GM06990 (cell line): ENCODE results near the gene CHPF2.

ENCODE experiments used
- DNase-seq: peaks from one replicate; pipeline ENCODE4 v3.0.0-alpha.2; 2011; ENCODE audit not compliant: insufficient read length; ENCODE audit errors: extremely low read depth
- H3K27me3 ChIP-seq: replicated peaks from 2 replicates; pipeline ENCODE4 v1.6.0; 2011; ENCODE audit warnings: low read length; ENCODE audit not compliant: control insufficient read depth, insufficient read depth
- H3K36me3 ChIP-seq: 2 replicates; pipeline ENCODE4 v1.5.1; 2011; ENCODE audit warnings: low read length; ENCODE audit not compliant: control insufficient read depth, insufficient read depth
- H3K4me3 ChIP-seq: replicated peaks from 2 replicates; pipeline ENCODE4 v1.5.1; 2011; ENCODE audit warnings: low read depth, mild to moderate bottlenecking, control low read depth, low read length
- TF ChIP-seq, protein P1 (sequence below): IDR thresholded peaks from 2 replicates; pipeline ENCODE4 v1.5.1; 2011; ENCODE audit warnings: low read length, control low read depth, mild to moderate bottlenecking, inconsistent platforms; ENCODE audit not compliant: insufficient read depth, poor library complexity, severe bottlenecking

CHPF2 gene

DNA sequence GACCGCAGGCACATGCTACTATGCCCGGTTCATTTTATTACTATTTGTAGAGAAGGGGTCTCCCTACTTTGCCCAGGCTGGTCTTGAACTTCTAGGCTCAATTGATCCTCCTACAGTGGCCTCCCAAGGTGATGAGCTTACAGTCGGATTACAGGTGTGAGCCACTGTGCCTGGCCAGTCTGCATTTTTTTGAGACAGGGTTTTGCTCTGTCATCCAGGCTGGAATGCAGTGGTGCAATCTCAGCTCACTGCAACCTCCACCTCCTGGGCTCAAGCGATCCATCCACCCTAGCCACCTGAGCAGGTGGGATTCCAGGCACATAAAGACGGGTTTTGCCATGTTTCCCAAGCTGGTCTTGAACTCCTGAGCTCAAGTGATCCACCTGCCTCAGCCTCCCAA is 19.7 kb upstream of the CHPF2 start:
- Histone ChIP-seq H3K4me3 (no peak overlapping the region), H3K36me3 (peaks cover 21% of the 10 kb centered on the region), H3K27me3 (no peaks in the 10 kb centered on the region)
- TF ChIP-seq, protein P1, sequence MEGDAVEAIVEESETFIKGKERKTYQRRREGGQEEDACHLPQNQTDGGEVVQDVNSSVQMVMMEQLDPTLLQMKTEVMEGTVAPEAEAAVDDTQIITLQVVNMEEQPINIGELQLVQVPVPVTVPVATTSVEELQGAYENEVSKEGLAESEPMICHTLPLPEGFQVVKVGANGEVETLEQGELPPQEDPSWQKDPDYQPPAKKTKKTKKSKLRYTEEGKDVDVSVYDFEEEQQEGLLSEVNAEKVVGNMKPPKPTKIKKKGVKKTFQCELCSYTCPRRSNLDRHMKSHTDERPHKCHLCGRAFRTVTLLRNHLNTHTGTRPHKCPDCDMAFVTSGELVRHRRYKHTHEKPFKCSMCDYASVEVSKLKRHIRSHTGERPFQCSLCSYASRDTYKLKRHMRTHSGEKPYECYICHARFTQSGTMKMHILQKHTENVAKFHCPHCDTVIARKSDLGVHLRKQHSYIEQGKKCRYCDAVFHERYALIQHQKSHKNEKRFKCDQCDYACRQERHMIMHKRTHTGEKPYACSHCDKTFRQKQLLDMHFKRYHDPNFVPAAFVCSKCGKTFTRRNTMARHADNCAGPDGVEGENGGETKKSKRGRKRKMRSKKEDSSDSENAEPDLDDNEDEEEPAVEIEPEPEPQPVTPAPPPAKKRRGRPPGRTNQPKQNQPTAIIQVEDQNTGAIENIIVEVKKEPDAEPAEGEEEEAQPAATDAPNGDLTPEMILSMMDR, result no peak
- no peak for DNase-seq

GRCh38 chr7:151213826-151214225 is 18.5 kb upstream of the CHPF2 start:
- Histone ChIP-seq H3K4me3 (no peak overlapping the region), H3K27me3 (no peaks in the 10 kb centered on the region), H3K36me3 (peaks cover 31% of the 10 kb centered on the region)
- TF ChIP-seq, protein P1, result no peak
- DNase-seq, result no peak

DNA sequence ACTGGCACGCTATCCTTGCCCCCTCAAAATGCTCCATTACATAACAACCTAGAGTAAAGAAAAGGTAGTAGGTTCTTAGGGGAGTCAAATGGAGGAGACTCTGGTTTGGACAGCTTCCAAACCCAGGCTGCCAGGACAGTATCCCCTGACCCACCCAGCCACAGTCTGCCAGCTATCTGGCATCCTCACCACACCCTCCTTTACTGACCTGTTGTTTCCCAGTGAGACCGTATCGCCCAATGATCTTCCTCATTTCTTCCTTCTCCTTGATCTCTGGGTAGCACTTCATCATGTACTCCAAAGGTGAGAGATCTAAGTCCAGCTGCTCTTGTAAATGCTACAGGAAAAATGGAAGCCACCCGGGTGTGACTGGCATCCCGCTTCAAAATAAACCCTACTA is 16.9 kb upstream of the CHPF2 start:
- TF ChIP-seq, protein P1, result no peak
- H3K36me3 ChIP-seq, result peaks cover 37% of the 10 kb centered on the region
- no peaks in the 10 kb centered on the region for H3K27me3 ChIP-seq
- DNase-seq, result no peak
- no peak overlapping the region for H3K4me3 ChIP-seq

- H3K27me3 ChIP-seq, result no peaks in the 10 kb centered on the region
- H3K4me3 ChIP-seq, result no peak overlapping the region
- H3K36me3 ChIP-seq, result peaks cover 43% of the 10 kb centered on the region
- no peak for DNase-seq
- TF ChIP-seq, protein P1, result no peak
These were observed 14.1 kb upstream of the CHPF2 start for GRCh38 chr7:151218170-151218569.

GRCh38 chr7:151223728-151224127 is 8.6 kb upstream of the CHPF2 start:
- no peak for DNase-seq
- no peaks in the 10 kb centered on the region for H3K27me3 ChIP-seq
- peaks cover 21% of the 10 kb centered on the region for H3K36me3 ChIP-seq
- no peak overlapping the region for H3K4me3 ChIP-seq
- TF ChIP-seq, protein P1, result no peak

DNA sequence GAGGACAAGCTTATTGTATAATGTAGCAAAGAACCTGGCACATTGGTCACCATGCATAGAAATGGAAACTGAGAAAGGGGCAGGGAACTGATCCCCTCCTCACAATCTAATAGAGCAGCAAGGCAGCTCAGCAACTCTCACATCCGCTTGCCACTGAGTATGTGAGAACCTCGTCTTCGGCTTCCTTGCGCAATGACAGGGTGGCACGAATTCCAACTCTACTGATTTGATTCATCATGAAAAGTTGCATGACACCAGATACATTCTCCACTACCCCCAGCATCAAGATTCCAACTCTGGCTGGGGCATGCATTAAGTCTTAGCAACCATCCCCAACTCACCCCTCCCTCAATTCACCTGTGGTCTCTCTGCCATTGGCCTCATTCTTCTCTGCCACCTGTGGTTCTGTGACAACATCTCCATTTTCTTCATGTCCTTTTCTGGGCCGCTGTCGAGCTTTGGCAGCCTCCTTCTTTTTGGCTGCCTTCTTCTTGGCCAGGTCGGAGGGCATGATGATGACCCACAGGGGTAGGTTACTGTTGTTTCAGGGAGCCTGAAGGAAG is 6.3 kb upstream of the CHPF2 start:
- peaks cover 13% of the 10 kb centered on the region for H3K36me3 ChIP-seq
- H3K27me3 ChIP-seq, result no peaks in the 10 kb centered on the region
- DNase-seq, result no peak
- TF ChIP-seq, protein P1, result no peak
- peak overlapping the region; percentile 92 for H3K4me3 ChIP-seq
